OCI-LY3 (cell line): Measurements from ENCODE around the gene CHD2.

Experiments
- H2AFZ ChIP-seq: fragments of 200-600, 300-600 bp; shearing (Covaris generic); 2 replicates; pipeline ENCODE4 v1.6.0; 2014; ENCODE audit warnings: antibody characterized with exemption, low read depth, low read length
- H3K27ac ChIP-seq: fragments of 200-600, 300-600 bp; sonication (generic); 2 replicates; pipeline ENCODE4 v1.5.1; 2014; ENCODE audit warnings: mild to moderate bottlenecking, low read length, moderate library complexity, mixed read lengths
- H3K27me3 ChIP-seq: fragments of 200-600, 300-600 bp; sonication (generic); 2 replicates; pipeline ENCODE4 v1.6.1; 2014; ENCODE audit warnings: low read depth, low read length, mixed read lengths
- H3K36me3 ChIP-seq: fragments of 200-600, 300-600 bp; sonication (generic); replicated peaks from 2 replicates; pipeline ENCODE3; 2014; ENCODE audit warnings: low read depth, low read length, mixed read lengths
- H3K4me1 ChIP-seq: fragments of 300-600, 200-600 bp; sonication (generic); 2 replicates; pipeline ENCODE4 v1.6.1; 2014; ENCODE audit warnings: low read length, mixed read lengths
- H3K4me2 ChIP-seq: fragments of 200-600, 300-600 bp; sonication (generic); 2 replicates; pipeline ENCODE4 v1.6.1; 2014; ENCODE audit warnings: low read length, mixed read lengths
- H3K4me3 ChIP-seq: fragments of 300-600, 200-600 bp; sonication (generic); 2 replicates; pipeline ENCODE4 v1.5.1; 2014; ENCODE audit warnings: antibody characterized with exemption, mild to moderate bottlenecking, low read length, moderate library complexity
- H3K79me2 ChIP-seq: fragments of 300-600, 200-600 bp; shearing (Covaris generic); 2 replicates; pipeline ENCODE4 v1.6.1; 2014; ENCODE audit warnings: mild to moderate bottlenecking, low read length, mixed read lengths
- H3K9ac ChIP-seq: fragments of 300-600, 200-600 bp; shearing (Covaris generic); 2 replicates; pipeline ENCODE4 v1.6.0; 2014; ENCODE audit warnings: mild to moderate bottlenecking, low read length, moderate library complexity
- H3K9me3 ChIP-seq: fragments of 200-600, 300-600 bp; shearing (Covaris generic); 2 replicates; pipeline ENCODE4 v1.6.1; 2014; ENCODE audit warnings: low read length, mixed read lengths; ENCODE audit not compliant: insufficient read depth
- H4K20me1 ChIP-seq: fragments of 200-600, 300-600 bp; sonication (generic); 2 replicates; pipeline ENCODE4 v1.6.1; 2016; ENCODE audit warnings: low read length, mixed read lengths; ENCODE audit not compliant: insufficient read depth
- EZH2phosphoT487 ChIP-seq: fragments of 200-600 bp; shearing (Covaris generic); IDR thresholded peaks from 2 replicates; pipeline ENCODE4 v1.6.1; 2018; ENCODE audit warnings: antibody characterized with exemption, mixed run types, low read depth
- TF ChIP-seq, protein P1 (sequence below): fragments of 200-600, 300-600 bp; sonication (generic); IDR thresholded peaks from 2 replicates; pipeline ENCODE4 v1.5.1; 2014; ENCODE audit warnings: antibody characterized with exemption, low read length, low read depth

CHD2 gene

DNA sequence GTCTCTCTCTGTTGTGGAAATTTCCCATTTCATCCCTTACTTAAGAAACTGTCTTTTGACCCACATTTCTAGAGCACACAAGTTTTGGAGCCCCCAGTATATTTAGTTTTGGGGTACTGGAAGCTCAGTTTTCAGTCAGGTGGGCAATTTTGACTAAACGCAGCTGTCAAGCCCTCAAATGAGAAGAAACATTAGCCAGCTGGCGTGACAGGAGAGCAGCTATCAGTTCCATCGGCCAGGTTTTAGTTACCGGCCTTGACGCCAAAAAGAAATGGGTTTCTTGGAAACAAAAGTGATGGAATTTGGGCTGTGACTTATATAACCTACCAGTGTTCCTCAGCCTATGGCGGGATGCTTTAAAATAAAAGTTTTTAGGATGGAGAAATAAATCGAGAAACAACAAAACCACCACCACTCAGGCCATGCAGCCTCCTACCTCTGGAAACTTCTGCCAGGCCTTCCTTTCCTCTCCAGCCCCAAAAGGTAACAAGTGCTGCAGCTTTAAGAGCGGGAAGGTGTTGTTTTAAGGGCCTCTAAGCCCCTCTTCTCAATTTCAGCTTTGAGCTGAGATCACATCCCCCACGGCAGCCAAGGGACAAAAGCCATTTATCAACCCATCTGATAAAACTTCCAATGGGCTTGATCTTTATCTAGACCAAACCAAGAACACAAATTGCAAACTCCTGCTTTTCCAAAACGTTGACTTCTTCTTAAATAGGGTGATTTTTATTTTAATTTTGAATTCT lies 170.6 kb downstream of the CHD2 start:
- Histone ChIP-seq H4K20me1 (no peaks in the 10 kb centered on the region), H3K4me2 (no peak overlapping the region), H2AFZ (no peak overlapping the region), H3K4me3 (no peak overlapping the region), H3K36me3 (no peaks in the 10 kb centered on the region), H3K27me3 (no peaks in the 10 kb centered on the region), H3K4me1 (no peaks in the 10 kb centered on the region), H3K27ac (no peak overlapping the region), H3K79me2 (no peaks in the 10 kb centered on the region), H3K9ac (no peak overlapping the region), H3K9me3 (no peaks in the 10 kb centered on the region)
- TF ChIP-seq EZH2phosphoT487: no peak
- TF ChIP-seq, protein P1, sequence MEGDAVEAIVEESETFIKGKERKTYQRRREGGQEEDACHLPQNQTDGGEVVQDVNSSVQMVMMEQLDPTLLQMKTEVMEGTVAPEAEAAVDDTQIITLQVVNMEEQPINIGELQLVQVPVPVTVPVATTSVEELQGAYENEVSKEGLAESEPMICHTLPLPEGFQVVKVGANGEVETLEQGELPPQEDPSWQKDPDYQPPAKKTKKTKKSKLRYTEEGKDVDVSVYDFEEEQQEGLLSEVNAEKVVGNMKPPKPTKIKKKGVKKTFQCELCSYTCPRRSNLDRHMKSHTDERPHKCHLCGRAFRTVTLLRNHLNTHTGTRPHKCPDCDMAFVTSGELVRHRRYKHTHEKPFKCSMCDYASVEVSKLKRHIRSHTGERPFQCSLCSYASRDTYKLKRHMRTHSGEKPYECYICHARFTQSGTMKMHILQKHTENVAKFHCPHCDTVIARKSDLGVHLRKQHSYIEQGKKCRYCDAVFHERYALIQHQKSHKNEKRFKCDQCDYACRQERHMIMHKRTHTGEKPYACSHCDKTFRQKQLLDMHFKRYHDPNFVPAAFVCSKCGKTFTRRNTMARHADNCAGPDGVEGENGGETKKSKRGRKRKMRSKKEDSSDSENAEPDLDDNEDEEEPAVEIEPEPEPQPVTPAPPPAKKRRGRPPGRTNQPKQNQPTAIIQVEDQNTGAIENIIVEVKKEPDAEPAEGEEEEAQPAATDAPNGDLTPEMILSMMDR: no peak

DNA sequence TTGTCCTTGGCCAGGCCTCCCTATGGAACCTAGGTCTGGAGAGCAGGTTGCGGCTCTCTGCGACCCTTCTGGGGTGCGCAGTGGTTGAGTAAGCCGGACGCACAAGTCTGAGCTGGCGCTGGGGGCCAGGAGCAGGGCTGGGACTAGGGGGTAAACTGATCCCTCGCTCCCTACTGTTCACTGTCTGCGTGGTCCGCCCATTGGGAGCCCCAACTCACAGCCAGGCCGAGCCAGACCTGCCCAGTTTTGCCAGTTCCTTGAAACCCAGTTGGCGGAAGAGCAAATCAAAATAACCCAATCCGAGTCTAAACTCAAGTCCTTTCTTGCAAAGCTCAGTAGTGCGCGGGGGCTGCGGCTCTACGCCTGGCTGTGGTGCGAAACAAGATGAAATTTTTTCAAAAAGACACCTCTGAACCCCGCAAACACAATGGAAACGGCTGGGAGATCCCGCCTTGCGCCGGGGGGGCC lies 171.4 kb downstream of the CHD2 start:
- Histone ChIP-seq H3K4me1 (no peaks in the 10 kb centered on the region), H3K36me3 (no peaks in the 10 kb centered on the region), H3K79me2 (no peaks in the 10 kb centered on the region), H3K9ac (no peak overlapping the region), H2AFZ (no peak overlapping the region), H3K27ac (no peak overlapping the region), H3K9me3 (no peaks in the 10 kb centered on the region), H3K27me3 (peaks cover under 1% of the 10 kb centered on the region; the same call in 1 of the 2 replicates), H3K4me2 (no peak overlapping the region), H4K20me1 (no peaks in the 10 kb centered on the region), H3K4me3 (no peak overlapping the region)
- TF ChIP-seq, protein P1: no peak
- no peak for TF ChIP-seq EZH2phosphoT487

DNA sequence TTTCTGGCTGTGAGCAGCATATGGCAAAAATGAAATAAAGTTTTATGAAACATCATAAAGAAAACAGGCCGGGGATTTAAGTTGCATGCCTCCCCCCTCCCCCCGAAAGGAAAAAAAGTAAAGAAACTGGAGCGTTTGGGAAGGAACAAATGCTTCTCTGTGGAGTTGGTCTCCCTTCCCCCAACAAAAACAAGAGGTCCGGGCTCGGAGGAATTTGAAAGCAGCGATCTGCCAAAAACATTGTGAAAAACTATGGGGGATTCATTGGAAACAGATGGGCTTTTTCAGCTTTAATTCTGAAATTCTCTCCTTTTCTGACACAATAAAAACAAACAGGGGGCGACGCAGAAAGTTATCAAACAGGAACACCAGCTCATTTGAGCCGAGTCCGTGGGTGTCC lies 171.9 kb downstream of the CHD2 start:
- no peak overlapping the region for H3K9ac ChIP-seq
- no peaks in the 10 kb centered on the region for H3K4me1 ChIP-seq
- no peak overlapping the region for H3K4me2 ChIP-seq
- H4K20me1 ChIP-seq: no peaks in the 10 kb centered on the region
- H2AFZ ChIP-seq: no peak overlapping the region
- H3K27ac ChIP-seq: no peak overlapping the region
- no peaks in the 10 kb centered on the region for H3K36me3 ChIP-seq
- TF ChIP-seq EZH2phosphoT487: no peak
- TF ChIP-seq, protein P1: no peak
- no peaks in the 10 kb centered on the region for H3K9me3 ChIP-seq
- no peak overlapping the region for H3K4me3 ChIP-seq
- H3K79me2 ChIP-seq: no peaks in the 10 kb centered on the region
- peaks cover 5% of the 10 kb centered on the region; the same call in 1 of the 2 replicates for H3K27me3 ChIP-seq

DNA sequence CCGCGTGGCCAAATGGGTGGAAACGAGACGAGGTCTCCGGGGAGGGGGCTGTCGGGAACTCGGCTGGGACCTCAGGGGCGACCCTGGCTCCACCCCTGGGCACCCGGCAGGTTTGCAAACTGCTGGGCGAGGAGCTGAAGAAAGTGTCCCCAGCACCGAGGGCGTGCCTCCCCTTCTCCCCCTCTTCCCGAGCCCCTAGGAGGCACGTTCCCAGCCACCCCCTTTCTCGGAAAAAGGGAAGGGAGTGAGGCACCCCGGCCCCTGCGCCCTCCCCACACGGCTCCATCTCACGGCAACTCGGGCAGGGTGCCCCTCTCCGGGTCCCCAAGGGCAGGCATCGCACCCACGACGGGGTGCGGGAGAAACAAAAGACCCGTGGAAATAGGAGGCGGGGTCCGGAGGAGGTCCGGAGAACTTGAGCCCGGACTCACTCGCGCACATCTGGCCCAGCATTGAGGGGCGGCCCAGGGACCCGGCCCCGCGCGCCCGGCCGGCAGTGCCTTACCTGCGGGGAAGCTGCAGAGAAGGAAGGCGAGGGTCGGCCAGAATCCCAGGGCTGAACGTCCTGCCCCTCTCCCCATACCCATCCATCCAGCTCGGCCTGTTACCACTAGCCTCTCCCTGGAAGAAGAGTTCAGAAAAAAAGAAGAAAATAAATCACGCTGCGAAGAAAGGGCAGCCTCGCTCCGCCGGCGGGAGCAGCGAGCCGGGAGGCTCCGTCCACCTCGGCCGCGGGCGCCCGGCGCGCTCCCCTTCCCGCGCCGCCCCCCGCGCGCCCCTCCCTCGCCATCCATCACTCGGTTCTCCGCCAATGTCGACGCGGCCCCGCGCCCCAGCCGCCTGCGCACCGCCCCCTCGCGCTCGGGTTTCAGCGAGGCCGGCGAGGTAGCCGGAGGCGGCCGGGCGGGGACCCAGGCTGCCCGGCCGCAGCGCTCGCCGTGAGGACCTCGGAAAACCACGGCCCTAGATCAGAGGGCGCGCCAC lies 172.6 kb downstream of the CHD2 start:
- peaks cover 8% of the 10 kb centered on the region for H3K27me3 ChIP-seq
- no peak overlapping the region for H3K27ac ChIP-seq
- H3K9me3 ChIP-seq: no peaks in the 10 kb centered on the region
- no peak overlapping the region for H3K4me2 ChIP-seq
- H4K20me1 ChIP-seq: no peaks in the 10 kb centered on the region
- no peak overlapping the region for H3K4me3 ChIP-seq
- no peaks in the 10 kb centered on the region for H3K4me1 ChIP-seq
- no peaks in the 10 kb centered on the region for H3K79me2 ChIP-seq
- no peak overlapping the region for H2AFZ ChIP-seq
- H3K36me3 ChIP-seq: no peaks in the 10 kb centered on the region
- no peak for TF ChIP-seq EZH2phosphoT487
- TF ChIP-seq, protein P1: no peak
- H3K9ac ChIP-seq: no peak overlapping the region
